Large intestine (tissue), 3 donors: ENCODE data around the gene IFITM10. TPM values are rescaled to one million over a fixed set of nuclear protein-coding genes. Genes with fewer than 3 reads are reported as not detected.
A peak's percentile ranks its signal among the peaks of the same experiment; 100 is the strongest.
"Not testable (repeated sequence)": the region's sequence is repeated elsewhere in the genome, so short reads cannot be mapped to it uniquely, and the experiment has no call there.

Source experiments
- DNase-seq, 2 donors: peaks; one replicate each; pipeline versions ENCODE4 v3.0.0 to v3.0.0-alpha.2; 2013
- H3K27ac ChIP-seq: one replicate; pipeline ENCODE4 v1.5.1; 2013; ENCODE audit warnings: low read length
- H3K27me3 ChIP-seq: 2 replicates; pipeline ENCODE4 v1.6.1; 2013; ENCODE audit warnings: low read length; ENCODE audit not compliant: control insufficient read depth, insufficient read depth
- H3K36me3 ChIP-seq: 2 replicates; pipeline ENCODE4 v1.6.1; 2013; ENCODE audit warnings: low read length; ENCODE audit not compliant: control insufficient read depth, insufficient read depth
- H3K4me1 ChIP-seq: one replicate; pipeline ENCODE4 v1.6.1; 2013; ENCODE audit warnings: low read length; ENCODE audit not compliant: control insufficient read depth, insufficient read depth
- H3K4me3 ChIP-seq: one replicate; pipeline ENCODE4 v1.5.1; 2013; ENCODE audit warnings: low read length
- H3K9me3 ChIP-seq: one replicate; pipeline ENCODE4 v1.6.1; 2013; ENCODE audit warnings: mild to moderate bottlenecking, low read depth, low read length, moderate library complexity; ENCODE audit not compliant: control insufficient read depth
- WGBS: methylation state at CpG from one replicate; pipeline ENCODE4 v1.1.5; 2013; ENCODE audit warnings: low lambda C conversion rate; ENCODE audit not compliant: insufficient coverage; 5-methylcytosine and 5-hydroxymethylcytosine counted together
- polyA plus RNA-seq: library from polyadenylated mRNA; unstranded; fragments of 120-200 nt; gene quantifications from one replicate; pipeline ENCODE4 v1.2.1, GENCODE V29; 2013

The IFITM10 gene
- polyA plus RNA-seq, 1 donor, result 0.67 TPM

DNA sequence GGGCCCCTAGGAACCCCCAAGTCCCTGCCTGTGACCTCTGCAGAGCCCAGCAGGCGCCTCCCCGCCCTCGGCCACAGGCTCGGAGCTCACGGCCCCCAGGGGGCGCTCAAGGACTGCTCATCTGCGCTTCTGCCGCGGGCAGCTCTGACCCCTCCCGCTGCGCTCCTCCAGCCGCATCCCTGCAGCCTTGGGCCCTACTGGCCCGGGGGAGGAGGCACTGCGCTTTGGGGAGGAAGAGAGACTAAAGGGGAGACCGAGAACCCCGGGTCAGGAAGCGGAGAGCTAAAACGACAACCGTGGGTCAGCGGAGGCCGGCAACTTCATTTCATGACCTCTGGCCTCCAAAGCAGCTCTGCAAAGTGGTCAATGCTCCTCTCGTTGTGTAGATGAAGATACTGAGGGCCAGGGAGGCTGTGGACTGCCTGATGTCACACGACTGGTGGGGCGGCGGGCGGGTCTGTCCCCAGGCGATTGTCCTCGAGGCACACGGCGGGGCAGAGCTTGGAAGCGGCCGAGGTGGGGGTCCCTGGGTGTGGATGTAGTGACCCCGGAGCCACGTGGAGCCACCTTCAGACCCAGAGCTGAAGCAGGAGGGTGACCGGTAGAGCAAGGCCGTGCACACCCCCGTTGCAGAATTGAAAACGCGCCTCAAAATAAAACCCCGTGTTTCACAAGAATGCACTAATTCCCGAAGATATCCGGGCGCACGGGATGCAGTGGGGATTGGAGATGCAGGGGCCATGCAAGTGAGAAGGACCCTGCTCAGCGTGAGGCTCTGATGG lies 56.1 kb downstream of the IFITM10 start:
- Histone ChIP-seq H3K4me3 (no peak overlapping the region), H3K4me1 (peaks cover 54% of the 10 kb centered on the region), H3K27ac (peak overlapping the region; percentile 16), H3K9me3 (peaks cover 4% of the 10 kb centered on the region), H3K27me3 (no peaks in the 10 kb centered on the region), H3K36me3 (no peaks in the 10 kb centered on the region)
- WGBS, result no CpG with 5 or more reads among the region's 45 CpGs
- DNase-seq, result peak; percentile 82

DNA sequence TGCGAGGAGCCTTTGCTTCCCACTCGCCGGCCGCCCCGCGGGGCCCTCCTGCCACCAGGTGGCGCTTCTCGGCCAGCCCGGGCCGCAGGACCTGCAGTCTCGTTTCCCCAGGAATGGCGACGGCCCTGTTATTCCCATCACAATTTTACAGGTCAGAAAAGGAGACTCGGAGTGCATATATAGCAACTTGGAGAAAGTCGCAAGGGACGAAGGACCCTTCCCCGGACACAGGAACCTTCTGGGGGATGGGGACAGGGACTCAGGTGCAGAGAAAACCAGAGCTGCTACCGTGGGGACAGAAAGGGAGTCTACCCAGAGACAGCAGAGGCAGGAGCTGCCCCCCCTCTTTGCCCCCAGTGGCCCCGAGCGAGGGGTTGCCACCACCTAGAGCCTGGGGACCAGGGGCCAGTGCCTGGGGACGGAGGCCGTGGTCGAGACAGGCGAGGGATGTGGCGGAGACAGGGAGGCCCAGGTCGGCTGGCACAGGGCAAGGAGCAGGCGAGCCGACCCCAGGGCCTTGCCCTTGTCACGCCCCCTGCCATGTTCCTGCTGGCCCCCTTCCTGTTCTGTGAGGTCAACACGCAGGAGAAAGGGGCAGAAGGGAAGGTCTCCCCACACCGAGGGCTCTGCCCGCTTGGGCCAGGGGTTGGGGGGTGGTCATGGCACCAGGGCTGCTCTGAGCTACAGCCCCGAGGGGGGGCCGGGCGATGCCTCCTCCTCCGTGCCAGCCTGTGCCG lies 56.9 kb downstream of the IFITM10 start:
- Histone ChIP-seq H3K27ac (peak overlapping the region; percentile 53), H3K36me3 (no peaks in the 10 kb centered on the region), H3K4me1 (peaks cover 55% of the 10 kb centered on the region), H3K9me3 (peaks cover 4% of the 10 kb centered on the region), H3K4me3 (peak overlapping the region; percentile 27), H3K27me3 (no peaks in the 10 kb centered on the region)
- no CpG with 5 or more reads among the region's 37 CpGs for WGBS
- DNase-seq, result peak; percentile 67 to 73

DNA sequence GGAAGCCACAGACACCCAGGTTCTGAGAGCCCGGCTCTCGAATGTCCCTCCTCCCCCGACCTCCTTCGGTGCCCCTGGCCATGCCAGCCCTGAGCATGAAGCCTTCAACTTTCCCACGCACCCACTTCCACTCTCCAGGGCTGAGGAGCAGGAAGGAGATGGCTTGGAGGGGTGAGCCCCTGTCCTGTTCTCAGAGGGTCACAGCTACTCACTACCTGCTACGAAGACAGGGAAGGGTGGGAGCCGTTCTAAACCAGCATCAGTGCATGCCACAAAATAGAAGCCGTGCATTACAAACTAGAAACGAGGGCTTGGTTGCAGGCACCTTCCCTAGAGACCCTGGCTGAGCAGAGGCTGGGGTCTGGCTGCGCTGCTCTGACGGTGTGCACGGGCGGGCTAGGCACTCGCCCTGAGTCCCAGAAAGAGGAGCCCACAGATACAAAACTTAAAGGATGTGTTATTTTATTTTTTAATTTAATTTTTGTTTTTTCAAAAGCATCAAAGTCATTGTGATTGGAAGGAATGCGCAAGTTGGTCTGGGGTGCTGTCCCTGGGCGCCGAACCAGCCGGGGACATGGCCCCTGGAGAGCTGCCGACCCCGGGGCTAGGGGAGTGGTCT lies 57.6 kb downstream of the IFITM10 start:
- Histone ChIP-seq H3K27ac (no peak overlapping the region), H3K4me3 (no peak overlapping the region)

DNA sequence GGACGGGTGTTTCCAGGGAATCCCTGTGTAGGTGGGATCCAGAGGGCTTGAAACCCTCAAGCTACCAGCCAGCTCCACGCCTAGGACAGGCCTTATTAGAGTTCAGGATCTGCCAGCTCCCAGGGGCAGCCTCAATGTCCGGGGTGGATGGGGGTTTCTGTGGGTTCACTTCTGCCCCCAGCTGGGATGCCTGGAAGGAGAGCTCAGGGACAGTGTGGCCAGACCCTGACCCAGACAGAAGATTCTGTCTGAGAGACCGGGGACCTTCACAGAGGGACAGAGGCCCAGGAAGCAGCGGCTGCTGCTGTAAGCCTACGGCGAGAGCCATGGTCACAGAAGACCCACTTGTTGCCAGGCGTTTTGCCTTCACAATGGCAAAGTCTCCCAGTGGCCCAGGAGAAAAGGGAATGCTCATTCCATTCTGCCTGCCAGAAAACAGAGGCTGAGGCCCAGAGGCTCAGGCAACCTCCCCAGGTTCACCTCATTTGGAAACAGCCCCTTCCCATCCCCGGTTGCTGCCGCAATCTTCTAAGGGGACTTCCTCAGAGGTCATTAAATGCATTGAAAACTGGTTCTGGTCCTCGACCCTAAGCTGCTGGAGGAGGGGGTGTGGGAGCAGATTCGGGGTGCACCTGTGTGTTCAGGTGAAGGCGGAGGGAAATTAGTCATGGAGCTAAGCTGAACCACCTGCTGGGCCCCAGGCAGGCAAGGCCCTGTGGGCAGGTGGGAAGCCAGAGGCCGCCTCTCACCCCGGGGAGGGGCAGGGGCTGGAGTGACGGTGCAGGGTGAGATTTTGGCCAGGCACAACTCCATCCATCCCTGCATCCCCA lies 58.3 kb downstream of the IFITM10 start:
- DNase-seq, result peak in 1 of 2 donors; percentile 24
- Histone ChIP-seq H3K27ac (peak overlapping the region; percentile 73), H3K9me3 (peaks cover 4% of the 10 kb centered on the region), H3K27me3 (no peaks in the 10 kb centered on the region), H3K4me1 (peaks cover 55% of the 10 kb centered on the region), H3K4me3 (no peak overlapping the region), H3K36me3 (no peaks in the 10 kb centered on the region)
- WGBS, result no CpG with 5 or more reads among the region's 16 CpGs

More for the DNA sequence above, 57.6 kb downstream of the IFITM10 start:
- Histone ChIP-seq H3K9me3 (peaks cover 4% of the 10 kb centered on the region), H3K27me3 (no peaks in the 10 kb centered on the region), H3K4me1 (peaks cover 55% of the 10 kb centered on the region), H3K36me3 (no peaks in the 10 kb centered on the region)
- no CpG with 5 or more reads among the region's 20 CpGs for WGBS
- DNase-seq, result no peak

DNA sequence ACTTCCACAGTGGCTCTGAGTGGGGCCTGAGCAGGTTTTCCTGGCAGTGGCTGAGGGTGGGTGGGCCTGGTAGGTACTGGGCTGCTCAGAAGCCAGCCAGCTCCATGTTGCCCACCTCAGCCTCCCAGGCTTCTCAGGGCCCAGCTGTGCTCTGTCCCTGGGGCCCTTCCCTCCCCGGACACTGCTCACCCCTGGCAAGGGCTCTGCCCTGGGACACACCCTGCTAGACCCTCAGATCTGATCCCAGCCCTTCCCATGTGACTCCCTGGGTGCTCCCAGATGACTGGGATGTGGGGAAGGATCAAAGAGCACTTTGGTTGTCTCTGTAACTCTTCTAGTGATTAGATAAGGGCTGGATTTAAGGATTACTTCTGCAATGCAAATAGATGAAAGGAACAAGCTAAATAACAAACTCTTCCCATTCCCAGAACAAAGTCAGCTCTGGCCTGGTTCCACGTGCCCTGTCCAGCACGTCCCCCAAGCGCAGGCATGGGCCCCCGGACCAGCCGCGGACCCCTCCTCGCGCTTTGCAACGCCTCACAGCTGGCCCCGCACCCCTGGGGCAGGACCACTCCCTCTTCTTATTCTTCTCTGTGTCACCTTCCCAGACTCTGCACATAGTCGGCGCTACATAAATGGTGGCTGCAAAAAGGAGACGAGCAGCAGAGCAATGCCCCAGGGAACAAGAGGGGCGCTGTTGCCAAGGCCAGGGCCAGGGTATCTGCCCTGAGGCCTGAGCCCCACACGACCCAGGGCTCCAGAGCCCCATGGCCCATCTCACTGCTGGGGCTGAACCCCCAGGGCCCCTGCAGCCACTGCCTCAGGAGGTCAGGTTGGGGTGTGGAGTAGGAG lies 59.1 kb downstream of the IFITM10 start:
- Histone ChIP-seq H3K4me1 (peaks cover 55% of the 10 kb centered on the region), H3K4me3 (no peak overlapping the region), H3K9me3 (peaks cover 4% of the 10 kb centered on the region), H3K36me3 (no peaks in the 10 kb centered on the region), H3K27ac (peak overlapping the region; percentile 73), H3K27me3 (no peaks in the 10 kb centered on the region)
- peak; percentile 82 to 88 for DNase-seq
- WGBS, result 40% methylated on average over 1 of the region's 16 CpGs

DNA sequence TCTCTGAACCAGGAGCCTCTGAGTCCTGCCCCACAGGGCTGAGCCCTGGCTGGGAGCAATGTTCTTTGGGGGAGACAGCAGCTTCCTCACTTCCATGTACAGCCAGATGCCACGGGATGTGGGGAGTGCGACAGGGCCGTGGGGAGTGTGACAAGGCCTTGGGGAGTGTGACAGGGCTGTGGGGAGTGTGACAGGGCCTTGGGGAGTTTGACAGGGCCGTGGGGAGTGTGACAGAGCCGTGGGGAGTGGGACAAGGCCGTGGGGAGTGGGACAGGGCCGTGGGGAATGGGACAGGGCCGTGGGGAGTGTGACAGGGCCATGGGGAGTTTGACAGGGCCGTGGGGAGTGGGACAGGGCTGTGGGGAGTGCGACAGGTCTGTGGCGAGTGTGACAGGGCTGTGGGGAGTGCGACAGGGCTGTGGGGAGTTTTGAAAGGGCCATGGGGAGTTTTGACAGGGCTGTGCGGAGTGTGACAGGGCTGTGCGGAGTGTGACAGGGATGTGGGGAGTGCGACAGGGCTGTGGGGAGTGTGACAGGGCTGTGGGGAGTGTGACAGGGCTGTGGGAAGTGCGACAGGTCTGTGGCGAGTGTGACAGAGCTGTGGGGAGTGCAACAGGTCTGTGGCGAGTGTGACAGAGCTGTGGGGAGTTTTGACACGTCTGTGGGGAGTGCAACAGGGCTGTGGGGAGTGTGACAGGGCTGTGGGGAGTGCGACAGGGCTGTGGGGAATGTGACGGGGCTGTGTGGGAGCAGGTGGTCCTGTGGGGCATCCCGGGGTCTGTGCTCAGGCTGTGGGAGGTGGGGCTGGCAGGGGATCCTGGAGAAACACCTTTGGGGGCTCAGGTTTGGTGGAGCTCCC lies 60.0 kb downstream of the IFITM10 start:
- H3K4me3 ChIP-seq, result no peak overlapping the region
- peak overlapping the region; percentile 73 for H3K27ac ChIP-seq
- no peaks in the 10 kb centered on the region for H3K36me3 ChIP-seq
- peaks cover 4% of the 10 kb centered on the region for H3K9me3 ChIP-seq
- no CpG with 5 or more reads among the region's 22 CpGs for WGBS
- no peaks in the 10 kb centered on the region for H3K27me3 ChIP-seq
- peaks cover 55% of the 10 kb centered on the region for H3K4me1 ChIP-seq
- DNase-seq, result peak in 1 of 2 donors; percentile 4

DNA sequence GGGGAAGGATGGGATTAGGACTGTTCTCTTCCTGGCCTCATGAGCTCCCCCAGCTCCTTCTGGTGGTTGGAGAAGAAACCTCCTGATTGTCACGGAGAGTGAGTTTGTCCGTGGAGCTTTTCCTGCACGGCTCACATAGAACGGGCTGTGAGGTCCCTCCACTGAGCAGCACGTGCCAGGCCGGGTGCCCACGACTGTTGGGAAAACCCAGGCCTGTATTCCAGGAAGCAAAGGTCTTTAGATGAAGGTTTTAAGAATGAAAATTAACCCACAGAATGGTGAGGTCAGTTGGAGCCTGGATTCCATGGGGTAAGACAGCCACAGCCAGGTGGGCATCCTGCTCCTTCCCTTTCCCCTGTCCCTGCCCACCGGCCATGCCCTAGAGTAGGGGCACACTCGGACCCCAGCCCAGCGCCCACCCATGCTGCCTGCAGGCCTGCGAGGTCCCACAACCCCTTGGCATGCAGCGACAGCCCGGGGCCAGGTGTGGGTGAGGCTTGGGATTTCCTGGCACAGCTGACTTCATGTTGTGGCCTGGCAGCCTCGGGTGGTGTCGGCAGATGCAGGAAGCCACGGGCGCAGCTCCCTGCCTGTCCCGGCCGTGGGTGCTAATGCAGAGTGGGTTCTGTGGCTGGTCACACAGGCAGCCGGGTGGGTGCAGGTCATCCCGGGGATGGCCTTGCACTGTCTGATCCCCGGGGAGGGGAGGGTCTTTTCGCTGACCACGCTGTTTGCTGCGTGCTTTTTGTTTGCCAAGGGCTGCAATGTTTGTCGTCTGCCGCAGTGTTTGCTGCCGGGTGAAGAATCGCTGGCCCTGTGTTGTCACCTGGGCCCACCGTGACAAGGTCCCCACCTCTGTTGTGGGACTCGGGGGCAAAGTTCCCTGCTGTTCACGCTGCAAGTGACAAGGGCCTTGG lies 60.9 kb downstream of the IFITM10 start:
- peaks cover 51% of the 10 kb centered on the region for H3K4me1 ChIP-seq
- H3K27ac ChIP-seq, result peak overlapping the region; percentile 73
- H3K9me3 ChIP-seq, H3K27me3 ChIP-seq, H3K4me3 ChIP-seq, H3K36me3 ChIP-seq: not testable (repeated sequence)
- peak in 1 of 2 donors; percentile 56 for DNase-seq
- no CpG with 5 or more reads among the region's 32 CpGs for WGBS

DNA sequence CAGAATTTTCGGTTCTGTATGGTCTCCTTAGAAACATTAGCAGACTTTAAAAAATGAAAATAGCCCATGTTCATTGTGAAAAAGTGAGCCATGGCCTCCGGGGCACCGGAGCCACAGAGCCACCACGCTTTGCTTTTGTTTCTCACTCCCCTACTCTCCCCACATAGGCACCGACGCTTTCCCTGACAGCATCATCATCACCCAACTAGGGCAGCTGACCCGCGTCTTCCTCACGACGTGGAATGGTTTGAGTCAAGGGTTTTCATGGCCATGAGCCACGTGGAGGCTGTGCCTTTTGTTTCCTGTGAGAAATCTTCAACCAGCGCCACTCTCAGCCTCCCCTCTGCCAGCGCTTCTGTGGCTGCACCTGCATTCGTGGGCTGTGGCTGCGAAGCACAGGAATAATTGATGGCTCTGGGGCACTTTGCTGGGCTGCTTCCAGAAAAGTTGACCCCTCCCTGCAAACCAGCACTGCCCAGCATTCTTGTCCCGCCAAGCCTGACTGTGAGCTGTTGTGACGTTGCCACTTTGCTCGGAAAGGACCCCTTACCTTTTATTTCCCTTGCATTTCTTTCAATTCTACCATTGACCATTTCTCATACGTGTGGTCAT lies 62.0 kb downstream of the IFITM10 start:
- H3K36me3 ChIP-seq, H3K4me3 ChIP-seq, H3K27me3 ChIP-seq, DNase-seq, H3K27ac ChIP-seq, H3K9me3 ChIP-seq: not testable (repeated sequence)
- H3K4me1 ChIP-seq, result peaks cover 41% of the 10 kb centered on the region
- 100% methylated on average over 1 of the region's 19 CpGs for WGBS
